Measurements from ENCODE around the gene GIT1. TPM values are rescaled to one million over a fixed set of nuclear protein-coding genes. Genes with fewer than 3 reads are reported as not detected.

GIT1 gene
- total and polyA plus RNA-seq, 2 experiments from 2014 or later = 15.9 to 60.9 TPM

GRCh38 chr17:29618272-29619065 is 29.0 kb upstream of the GIT1 start:
- H3K4me1 ChIP-seq (ENCODE audit: insufficient read depth) = peaks cover 39% of the 10 kb centered on the region
- H2AFZ ChIP-seq = peak overlapping the region; percentile 66
- no peaks in the 10 kb centered on the region for H3K36me3 ChIP-seq (ENCODE audit: insufficient read depth)
- TF ChIP-seq ZNF331 (CRISPR knock-in tag; IDR thresholded peaks at IDR 0.05; ENCODE audit: low read depth) = no peak
- no peak for TF ChIP-seq CREB1 (CRISPR knock-in tag; IDR thresholded peaks at IDR 0.05; ENCODE audit: low read depth)
- TF ChIP-seq ETS1 (IDR thresholded peaks at IDR 0.05) = no peak
- no peak for TF ChIP-seq ZNF114 (CRISPR knock-in tag; IDR thresholded peaks at IDR 0.05)
- TF ChIP-seq NANOG (IDR thresholded peaks at IDR 0.05; ENCODE audit: borderline replicate concordance) = no peak
- TF ChIP-seq, protein P1, sequence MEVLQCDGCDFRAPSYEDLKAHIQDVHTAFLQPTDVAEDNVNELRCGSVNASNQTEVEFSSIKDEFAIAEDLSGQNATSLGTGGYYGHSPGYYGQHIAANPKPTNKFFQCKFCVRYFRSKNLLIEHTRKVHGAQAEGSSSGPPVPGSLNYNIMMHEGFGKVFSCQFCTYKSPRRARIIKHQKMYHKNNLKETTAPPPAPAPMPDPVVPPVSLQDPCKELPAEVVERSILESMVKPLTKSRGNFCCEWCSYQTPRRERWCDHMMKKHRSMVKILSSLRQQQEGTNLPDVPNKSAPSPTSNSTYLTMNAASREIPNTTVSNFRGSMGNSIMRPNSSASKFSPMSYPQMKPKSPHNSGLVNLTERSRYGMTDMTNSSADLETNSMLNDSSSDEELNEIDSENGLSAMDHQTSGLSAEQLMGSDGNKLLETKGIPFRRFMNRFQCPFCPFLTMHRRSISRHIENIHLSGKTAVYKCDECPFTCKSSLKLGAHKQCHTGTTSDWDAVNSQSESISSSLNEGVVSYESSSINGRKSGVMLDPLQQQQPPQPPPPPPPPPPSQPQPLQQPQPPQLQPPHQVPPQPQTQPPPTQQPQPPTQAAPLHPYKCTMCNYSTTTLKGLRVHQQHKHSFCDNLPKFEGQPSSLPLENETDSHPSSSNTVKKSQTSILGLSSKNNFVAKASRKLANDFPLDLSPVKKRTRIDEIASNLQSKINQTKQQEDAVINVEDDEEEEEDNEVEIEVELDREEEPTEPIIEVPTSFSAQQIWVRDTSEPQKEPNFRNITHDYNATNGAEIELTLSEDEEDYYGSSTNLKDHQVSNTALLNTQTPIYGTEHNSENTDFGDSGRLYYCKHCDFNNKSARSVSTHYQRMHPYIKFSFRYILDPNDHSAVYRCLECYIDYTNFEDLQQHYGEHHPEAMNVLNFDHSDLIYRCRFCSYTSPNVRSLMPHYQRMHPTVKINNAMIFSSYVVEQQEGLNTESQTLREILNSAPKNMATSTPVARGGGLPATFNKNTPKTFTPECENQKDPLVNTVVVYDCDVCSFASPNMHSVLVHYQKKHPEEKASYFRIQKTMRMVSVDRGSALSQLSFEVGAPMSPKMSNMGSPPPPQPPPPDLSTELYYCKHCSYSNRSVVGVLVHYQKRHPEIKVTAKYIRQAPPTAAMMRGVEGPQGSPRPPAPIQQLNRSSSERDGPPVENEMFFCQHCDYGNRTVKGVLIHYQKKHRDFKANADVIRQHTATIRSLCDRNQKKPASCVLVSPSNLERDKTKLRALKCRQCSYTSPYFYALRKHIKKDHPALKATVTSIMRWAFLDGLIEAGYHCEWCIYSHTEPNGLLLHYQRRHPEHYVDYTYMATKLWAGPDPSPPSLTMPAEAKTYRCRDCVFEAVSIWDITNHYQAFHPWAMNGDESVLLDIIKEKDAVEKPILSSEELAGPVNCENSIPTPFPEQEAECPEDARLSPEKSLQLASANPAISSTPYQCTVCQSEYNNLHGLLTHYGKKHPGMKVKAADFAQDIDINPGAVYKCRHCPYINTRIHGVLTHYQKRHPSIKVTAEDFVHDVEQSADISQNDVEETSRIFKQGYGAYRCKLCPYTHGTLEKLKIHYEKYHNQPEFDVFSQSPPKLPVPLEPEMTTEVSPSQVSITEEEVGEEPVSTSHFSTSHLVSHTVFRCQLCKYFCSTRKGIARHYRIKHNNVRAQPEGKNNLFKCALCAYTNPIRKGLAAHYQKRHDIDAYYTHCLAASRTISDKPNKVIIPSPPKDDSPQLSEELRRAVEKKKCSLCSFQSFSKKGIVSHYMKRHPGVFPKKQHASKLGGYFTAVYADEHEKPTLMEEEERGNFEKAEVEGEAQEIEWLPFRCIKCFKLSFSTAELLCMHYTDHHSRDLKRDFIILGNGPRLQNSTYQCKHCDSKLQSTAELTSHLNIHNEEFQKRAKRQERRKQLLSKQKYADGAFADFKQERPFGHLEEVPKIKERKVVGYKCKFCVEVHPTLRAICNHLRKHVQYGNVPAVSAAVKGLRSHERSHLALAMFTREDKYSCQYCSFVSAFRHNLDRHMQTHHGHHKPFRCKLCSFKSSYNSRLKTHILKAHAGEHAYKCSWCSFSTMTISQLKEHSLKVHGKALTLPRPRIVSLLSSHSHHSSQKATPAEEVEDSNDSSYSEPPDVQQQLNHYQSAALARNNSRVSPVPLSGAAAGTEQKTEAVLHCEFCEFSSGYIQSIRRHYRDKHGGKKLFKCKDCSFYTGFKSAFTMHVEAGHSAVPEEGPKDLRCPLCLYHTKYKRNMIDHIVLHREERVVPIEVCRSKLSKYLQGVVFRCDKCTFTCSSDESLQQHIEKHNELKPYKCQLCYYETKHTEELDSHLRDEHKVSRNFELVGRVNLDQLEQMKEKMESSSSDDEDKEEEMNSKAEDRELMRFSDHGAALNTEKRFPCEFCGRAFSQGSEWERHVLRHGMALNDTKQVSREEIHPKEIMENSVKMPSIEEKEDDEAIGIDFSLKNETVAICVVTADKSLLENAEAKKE (CRISPR knock-in tag; IDR thresholded peaks at IDR 0.05) = no peak
- peak in 1 of 2 experiments; percentile 16; a peak in 1 of 4 replicates for TF ChIP-seq CTCF (conservative IDR thresholded peaks at IDR 0.05; ENCODE audit: low read depth in 2 of 2)
- TF ChIP-seq EZH2phosphoT487 (IDR thresholded peaks at IDR 0.05; ENCODE audit: unreplicated experiment) = no peak
- peak overlapping the region; percentile 67 for H3K4me3 ChIP-seq
- H3K9me2 ChIP-seq (ENCODE audit: insufficient read depth) = no peaks in the 10 kb centered on the region
- Mint-ChIP-seq H3K4me1 (peaks cover 47% of the 10 kb centered on the region), H3K9me3 (no peaks in the 10 kb centered on the region; the same call in 1 of the 3 replicates), H3K27me3 (ENCODE audit: insufficient read depth, low read depth, poor library complexity) (peaks cover 73% of the 10 kb centered on the region), H3K36me3 (ENCODE audit: low read depth) (no peaks in the 10 kb centered on the region; the same call in 2 of the 3 replicates), H3K4me3 (peak overlapping the region; percentile 41; the same call in 1 of the 3 replicates), H3K27ac (no peak overlapping the region)
- no peak overlapping the region for H3K27ac ChIP-seq (ENCODE audit: low read depth)
- H3K27me3 ChIP-seq (ENCODE audit: insufficient read depth) = peaks cover 89% of the 10 kb centered on the region
- peaks cover 5% of the 10 kb centered on the region; the same call in 1 of the 2 replicates for H4K20me1 ChIP-seq (replicated peaks; ENCODE audit: insufficient read depth)
- peaks cover 4% of the 10 kb centered on the region; the same call in 1 of the 2 replicates for H3F3A ChIP-seq (replicated peaks; ENCODE audit: low read depth)
- DNase-seq (ENCODE audit: low spot score) = peak; percentile 72
- no peaks in the 10 kb centered on the region for H3K79me2 ChIP-seq (replicated peaks; ENCODE audit: insufficient read depth)
- ATAC-seq = peak; percentile 6
- H3K4me2 ChIP-seq = peak overlapping the region; percentile 92

All from GM23338 (cell line).